ENCODE results near the gene LPXN. TPM values are rescaled to one million over a fixed set of nuclear protein-coding genes. Genes with fewer than 3 reads are reported as not detected.

Gene LPXN
- total and polyA plus RNA-seq, 10 of the 15 experiments (the other 5 are each of a cell fraction or from before 2014, with no cell fraction given) = 131 to 349 (median 201) TPM

DNA sequence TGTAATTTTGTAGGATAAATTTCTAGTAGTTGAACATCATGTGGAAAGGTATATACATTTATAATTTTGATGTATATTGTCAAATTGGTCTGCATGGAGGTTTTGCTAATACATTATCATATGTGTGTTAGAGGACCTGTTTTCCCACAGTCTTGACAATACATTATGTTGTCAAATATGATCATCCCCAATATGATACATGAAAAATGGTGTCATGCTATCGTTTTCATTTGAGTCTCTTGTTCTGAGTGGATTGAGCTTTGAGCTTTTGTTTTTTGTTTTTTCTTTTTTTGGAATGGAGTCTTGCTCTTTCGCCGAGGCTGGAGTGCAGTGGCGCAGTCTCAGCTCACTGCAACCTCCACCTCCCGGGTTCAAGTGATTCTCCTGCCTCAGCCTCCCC is 32.7 kb upstream of the LPXN start:
- H4K20me1 ChIP-seq (ENCODE audit: control insufficient read depth, insufficient read depth) = peaks cover 3% of the 10 kb centered on the region; the same call in 1 of the 2 replicates
- ChIA-PET POLR2A (no interaction called here), CTCF (interaction anchor here (1.4 to 6.2 kb wide), 3 partner anchors 21 to 41 kb away, joined by 3 to 42 read pairs (median 4); no protein-coding TSS in a partner anchor), SMC1A (ENCODE audit: uncharacterized antibody, unreplicated experiment) (interaction anchor here (1.4 to 2.6 kb wide), 2 partner anchors 16 to 32 kb away, joined by 3 to 12 read pairs; partner anchors contain the start of gene LPXN), RAD21 (ENCODE audit: unreplicated experiment) (no interaction called here)
- no peaks in the 10 kb centered on the region for H3K9me3 ChIP-seq (replicated peaks; ENCODE audit: control insufficient read depth, insufficient read depth, low read length)
- H3K27ac ChIP-seq (ENCODE audit: control insufficient read depth, insufficient read depth) = no peak overlapping the region
- peaks cover 4 to 28% of the 10 kb centered on the region in 2 experiments for H3K36me3 ChIP-seq (ENCODE audit: control insufficient read depth in 2 of 2, insufficient read depth in 2 of 2, low read length in 1 of 2)
- FAIRE-seq (no peak), ATAC-seq (no peak), DNase-seq (ENCODE audit: low read depth, low spot score) (no peak)
- TF ChIP-seq MTA3 (IDR thresholded peaks at IDR 0.05; ENCODE audit: borderline replicate concordance, low read length) = no peak
- no peak for TF ChIP-seq BMI1 (IDR thresholded peaks at IDR 0.05; ENCODE audit: borderline replicate concordance)
- TF ChIP-seq KLF5 (IDR thresholded peaks at IDR 0.05; ENCODE audit: partially characterized antibody) = no peak
- TF ChIP-seq, protein P1, sequence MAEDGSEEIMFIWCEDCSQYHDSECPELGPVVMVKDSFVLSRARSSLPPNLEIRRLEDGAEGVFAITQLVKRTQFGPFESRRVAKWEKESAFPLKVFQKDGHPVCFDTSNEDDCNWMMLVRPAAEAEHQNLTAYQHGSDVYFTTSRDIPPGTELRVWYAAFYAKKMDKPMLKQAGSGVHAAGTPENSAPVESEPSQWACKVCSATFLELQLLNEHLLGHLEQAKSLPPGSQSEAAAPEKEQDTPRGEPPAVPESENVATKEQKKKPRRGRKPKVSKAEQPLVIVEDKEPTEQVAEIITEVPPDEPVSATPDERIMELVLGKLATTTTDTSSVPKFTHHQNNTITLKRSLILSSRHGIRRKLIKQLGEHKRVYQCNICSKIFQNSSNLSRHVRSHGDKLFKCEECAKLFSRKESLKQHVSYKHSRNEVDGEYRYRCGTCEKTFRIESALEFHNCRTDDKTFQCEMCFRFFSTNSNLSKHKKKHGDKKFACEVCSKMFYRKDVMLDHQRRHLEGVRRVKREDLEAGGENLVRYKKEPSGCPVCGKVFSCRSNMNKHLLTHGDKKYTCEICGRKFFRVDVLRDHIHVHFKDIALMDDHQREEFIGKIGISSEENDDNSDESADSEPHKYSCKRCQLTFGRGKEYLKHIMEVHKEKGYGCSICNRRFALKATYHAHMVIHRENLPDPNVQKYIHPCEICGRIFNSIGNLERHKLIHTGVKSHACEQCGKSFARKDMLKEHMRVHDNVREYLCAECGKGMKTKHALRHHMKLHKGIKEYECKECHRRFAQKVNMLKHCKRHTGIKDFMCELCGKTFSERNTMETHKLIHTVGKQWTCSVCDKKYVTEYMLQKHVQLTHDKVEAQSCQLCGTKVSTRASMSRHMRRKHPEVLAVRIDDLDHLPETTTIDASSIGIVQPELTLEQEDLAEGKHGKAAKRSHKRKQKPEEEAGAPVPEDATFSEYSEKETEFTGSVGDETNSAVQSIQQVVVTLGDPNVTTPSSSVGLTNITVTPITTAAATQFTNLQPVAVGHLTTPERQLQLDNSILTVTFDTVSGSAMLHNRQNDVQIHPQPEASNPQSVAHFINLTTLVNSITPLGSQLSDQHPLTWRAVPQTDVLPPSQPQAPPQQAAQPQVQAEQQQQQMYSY (CRISPR knock-in tag; IDR thresholded peaks at IDR 0.05) = no peak
- TF ChIP-seq ZNF207 (IDR thresholded peaks at IDR 0.05; ENCODE audit: borderline replicate concordance) = no peak
- TF ChIP-seq RAD21 (IDR thresholded peaks at IDR 0.05; ENCODE audit: insufficient read depth, low read depth, low read length) = no peak
- no peak for TF ChIP-seq MEF2A (IDR thresholded peaks at IDR 0.05; ENCODE audit: insufficient read depth, low read depth, low read length)
- TF ChIP-seq, protein P2, sequence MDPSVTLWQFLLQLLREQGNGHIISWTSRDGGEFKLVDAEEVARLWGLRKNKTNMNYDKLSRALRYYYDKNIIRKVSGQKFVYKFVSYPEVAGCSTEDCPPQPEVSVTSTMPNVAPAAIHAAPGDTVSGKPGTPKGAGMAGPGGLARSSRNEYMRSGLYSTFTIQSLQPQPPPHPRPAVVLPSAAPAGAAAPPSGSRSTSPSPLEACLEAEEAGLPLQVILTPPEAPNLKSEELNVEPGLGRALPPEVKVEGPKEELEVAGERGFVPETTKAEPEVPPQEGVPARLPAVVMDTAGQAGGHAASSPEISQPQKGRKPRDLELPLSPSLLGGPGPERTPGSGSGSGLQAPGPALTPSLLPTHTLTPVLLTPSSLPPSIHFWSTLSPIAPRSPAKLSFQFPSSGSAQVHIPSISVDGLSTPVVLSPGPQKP (IDR thresholded peaks at IDR 0.05; ENCODE audit: low read depth, low read length) = no peak
- intact Hi-C loops (cut with micrococcal nuclease; ENCODE audit: unreplicated experiment) = no loop called here
- no peak overlapping the region for H3K4me3 ChIP-seq
- no peak overlapping the region for H2AFZ ChIP-seq (ENCODE audit: control insufficient read depth, low read depth, low read length)
- H3K79me2 ChIP-seq (ENCODE audit: control insufficient read depth, insufficient read depth, low read length) = peaks cover 54% of the 10 kb centered on the region
- H3K4me1 ChIP-seq (ENCODE audit: control insufficient read depth, insufficient read depth, low read length) = peaks cover 9% of the 10 kb centered on the region
- WGBS (ENCODE audit: insufficient coverage, insufficient replicate concordance, low lambda C conversion rate, missing lambda C conversion rate) = 97% methylated on average over 5 of the region's 5 CpGs
- H3K27me3 ChIP-seq (replicated peaks in 1 of 2; ENCODE audit: control insufficient read depth in 2 of 2, insufficient read depth in 2 of 2, low read length in 1 of 2) = no peaks in the 10 kb centered on the region
- in situ Hi-C loops (cut with MboI) = no loop called here
- no peak overlapping the region for H3K9ac ChIP-seq (ENCODE audit: control insufficient read depth, insufficient read depth, low read length)
- H3K4me2 ChIP-seq (ENCODE audit: control insufficient read depth, insufficient read depth) = no peak overlapping the region
- no TSS peak for BruUV-seq (replicated peaks)

Measured in GM12878 (cell line).